SK-N-SH treated with all-trans-retinoic acid at 6 μM for 48 hours (cell line): ENCODE data around the gene GATAD2A.

ENCODE experiments used
- ARNTL ChIP-seq: fragments of 450-650 bp; formaldehyde crosslinking; IDR thresholded peaks from 2 replicates; pipeline ENCODE4 v1.5.0; 2020; ENCODE audit warnings: low read depth, mild to moderate bottlenecking, moderate library complexity, borderline replicate concordance
- CREB5 ChIP-seq: fragments of 250-450 bp; sonication (Bioruptor Pico); IDR thresholded peaks from 2 replicates; pipeline ENCODE4 v1.5.1; 2020; ENCODE audit warnings: low read depth, mild to moderate bottlenecking, moderate library complexity
- ESRRG ChIP-seq: fragments of 250-450 bp; sonication (Bioruptor Pico); IDR thresholded peaks from 2 replicates; pipeline ENCODE4 v1.6.1; 2021; ENCODE audit warnings: mild to moderate bottlenecking
- ISL1 ChIP-seq: fragments of 250-450 bp; sonication (Bioruptor Pico); IDR thresholded peaks from 2 replicates; pipeline ENCODE4 v2.1.2; 2022; ENCODE audit warnings: mild to moderate bottlenecking, moderate library complexity
- POU6F1 ChIP-seq: fragments of 250-450 bp; sonication (Bioruptor Pico); IDR thresholded peaks from 2 replicates; pipeline ENCODE4 v1.8.0; 2021; ENCODE audit warnings: low read depth, mild to moderate bottlenecking, moderate library complexity, borderline replicate concordance
- PPARA ChIP-seq: fragments of 250-450 bp; sonication (Bioruptor Pico); IDR thresholded peaks from 2 replicates; pipeline ENCODE4 v1.5.0; 2020; ENCODE audit warnings: mild to moderate bottlenecking, borderline replicate concordance
- TSHZ2 ChIP-seq: fragments of 250-450 bp; sonication (Bioruptor Pico); IDR thresholded peaks from 2 replicates; pipeline ENCODE4 v1.5.0; 2020; ENCODE audit warnings: mild to moderate bottlenecking, moderate library complexity
- ZC3H10 ChIP-seq: fragments of 250-450 bp; sonication (Bioruptor Pico); IDR thresholded peaks from 2 replicates; pipeline ENCODE4 v1.5.1; 2021; ENCODE audit warnings: mild to moderate bottlenecking, moderate library complexity
- ZNF565 ChIP-seq: fragments of 450-650 bp; formaldehyde crosslinking; conservative IDR thresholded peaks from 2 replicates; pipeline ENCODE4 v1.5.0; 2020; ENCODE audit warnings: low read depth, mild to moderate bottlenecking, moderate library complexity
- TF ChIP-seq, protein P1 (sequence below): fragments of 250-450 bp; sonication (Bioruptor Pico); IDR thresholded peaks from 2 replicates; pipeline ENCODE4 v1.8.0; 2020; ENCODE audit warnings: mild to moderate bottlenecking, moderate library complexity, borderline replicate concordance

DNA sequence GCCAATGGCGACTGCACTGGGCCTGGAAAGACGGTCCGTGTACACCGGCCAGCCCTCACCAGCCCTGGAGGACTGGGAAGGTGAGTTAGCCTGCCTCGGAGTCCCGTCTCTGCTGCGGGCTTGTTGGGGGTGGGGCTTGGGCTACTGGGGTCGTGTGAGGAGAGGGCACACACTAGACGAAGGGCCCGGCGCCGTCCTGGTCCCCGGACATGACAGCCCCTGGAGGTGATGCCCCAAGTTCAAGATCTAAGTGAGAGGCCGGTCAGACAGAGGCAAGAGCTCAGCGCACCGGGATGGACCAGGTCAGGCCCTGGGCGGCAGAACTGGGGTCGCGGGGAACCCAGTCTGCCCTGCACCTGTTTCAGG is 134.2 kb downstream of the GATAD2A start:
- TF ChIP-seq, protein P1, sequence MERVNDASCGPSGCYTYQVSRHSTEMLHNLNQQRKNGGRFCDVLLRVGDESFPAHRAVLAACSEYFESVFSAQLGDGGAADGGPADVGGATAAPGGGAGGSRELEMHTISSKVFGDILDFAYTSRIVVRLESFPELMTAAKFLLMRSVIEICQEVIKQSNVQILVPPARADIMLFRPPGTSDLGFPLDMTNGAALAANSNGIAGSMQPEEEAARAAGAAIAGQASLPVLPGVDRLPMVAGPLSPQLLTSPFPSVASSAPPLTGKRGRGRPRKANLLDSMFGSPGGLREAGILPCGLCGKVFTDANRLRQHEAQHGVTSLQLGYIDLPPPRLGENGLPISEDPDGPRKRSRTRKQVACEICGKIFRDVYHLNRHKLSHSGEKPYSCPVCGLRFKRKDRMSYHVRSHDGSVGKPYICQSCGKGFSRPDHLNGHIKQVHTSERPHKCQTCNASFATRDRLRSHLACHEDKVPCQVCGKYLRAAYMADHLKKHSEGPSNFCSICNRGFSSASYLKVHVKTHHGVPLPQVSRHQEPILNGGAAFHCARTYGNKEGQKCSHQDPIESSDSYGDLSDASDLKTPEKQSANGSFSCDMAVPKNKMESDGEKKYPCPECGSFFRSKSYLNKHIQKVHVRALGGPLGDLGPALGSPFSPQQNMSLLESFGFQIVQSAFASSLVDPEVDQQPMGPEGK (CRISPR knock-in tag), result no peak
- TF ChIP-seq CREB5 (CRISPR knock-in tag) (no peak), ARNTL (CRISPR knock-in tag) (no peak), ISL1 (CRISPR knock-in tag) (no peak), ZNF565 (CRISPR knock-in tag) (no peak), PPARA (CRISPR knock-in tag) (no peak), TSHZ2 (CRISPR knock-in tag) (no peak), ZC3H10 (CRISPR knock-in tag) (no peak), POU6F1 (CRISPR knock-in tag) (no peak), ESRRG (no peak)
